Hematopoietic multipotent progenitor cell treated with erythropoietin and hydrocortisone succinate and interleukin-3 and kit ligand, for 17 days (in vitro differentiated cells): ENCODE results near the gene WNT6.

ENCODE experiments used
- DNase-seq: peaks from one replicate; pipeline ENCODE4 v3.0.0-alpha.2; 2015; ENCODE audit warnings: low spot score

WNT6 gene

GRCh38 chr2:218859556-218859987 lies at the start of gene WNT6:
WNT6 (plus strand) TSS chr2:218859805; CDS start chr2:218860038, 233 bp downstream.
- no peak for DNase-seq

DNA sequence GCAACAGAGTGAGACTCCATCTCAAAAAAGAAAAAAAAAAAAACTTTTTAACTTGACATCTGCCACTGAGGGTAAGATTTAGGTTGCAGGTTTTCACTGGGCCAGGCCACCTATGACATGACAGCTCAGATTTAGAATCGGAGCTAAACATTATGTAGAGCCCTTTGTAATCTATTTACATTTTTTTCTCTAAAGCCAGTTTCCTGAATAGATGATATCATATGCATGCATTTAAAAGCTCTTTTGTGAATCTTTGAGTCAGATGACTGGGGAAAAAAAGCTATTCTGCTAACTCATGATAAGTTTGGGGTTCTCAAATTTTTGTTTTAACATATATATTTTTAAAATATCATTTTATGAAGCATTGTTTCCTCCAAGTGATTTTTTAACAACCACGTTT lies 49.3 kb upstream of the WNT6 start:
- DNase-seq = no peak

DNA sequence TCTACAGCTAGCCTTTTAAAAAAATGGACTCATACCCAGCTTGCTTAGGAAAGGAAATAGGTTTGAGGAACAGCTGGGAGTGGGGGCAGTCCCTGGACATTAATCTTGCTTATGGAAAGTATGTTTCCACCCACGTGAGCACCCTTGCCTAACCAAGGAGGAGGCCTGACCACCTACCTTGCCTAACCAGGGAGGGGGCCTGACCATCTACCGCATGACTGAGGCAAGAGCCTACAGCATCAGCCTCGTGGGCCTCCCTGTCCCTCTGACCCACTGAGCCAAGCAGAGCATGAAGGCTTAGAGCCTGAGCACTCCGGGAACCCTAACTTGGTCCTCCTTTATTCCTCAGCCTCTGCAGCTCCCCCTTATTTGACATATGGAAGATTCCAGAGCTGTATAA lies 48.2 kb upstream of the WNT6 start:
- DNase-seq = no peak

DNA sequence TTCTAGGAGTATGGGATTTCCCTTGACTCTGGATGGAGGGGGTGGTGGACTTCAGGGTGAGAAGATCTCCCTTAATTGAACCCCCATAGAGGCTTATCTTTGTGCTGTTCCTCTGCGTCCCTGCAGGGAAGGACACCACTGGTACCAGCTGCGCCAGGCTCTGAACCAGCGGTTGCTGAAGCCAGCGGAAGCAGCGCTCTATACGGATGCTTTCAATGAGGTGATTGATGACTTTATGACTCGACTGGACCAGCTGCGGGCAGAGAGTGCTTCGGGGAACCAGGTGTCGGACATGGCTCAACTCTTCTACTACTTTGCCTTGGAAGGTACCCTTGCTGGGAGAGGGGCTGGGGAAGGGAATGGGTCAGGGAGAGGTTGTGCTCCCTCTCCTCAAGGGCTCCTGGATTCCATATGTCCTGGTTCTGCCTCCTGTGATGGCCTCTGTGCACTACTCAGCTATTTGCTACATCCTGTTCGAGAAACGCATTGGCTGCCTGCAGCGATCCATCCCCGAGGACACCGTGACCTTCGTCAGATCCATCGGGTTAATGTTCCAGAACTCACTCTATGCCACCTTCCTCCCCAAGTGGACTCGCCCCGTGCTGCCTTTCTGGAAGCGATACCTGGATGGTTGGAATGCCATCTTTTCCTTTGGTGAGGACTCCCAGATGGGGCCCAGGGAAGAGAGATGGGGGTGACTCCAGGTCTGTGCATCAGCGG lies 47.3 kb upstream of the WNT6 start:
- no peak for DNase-seq

DNA sequence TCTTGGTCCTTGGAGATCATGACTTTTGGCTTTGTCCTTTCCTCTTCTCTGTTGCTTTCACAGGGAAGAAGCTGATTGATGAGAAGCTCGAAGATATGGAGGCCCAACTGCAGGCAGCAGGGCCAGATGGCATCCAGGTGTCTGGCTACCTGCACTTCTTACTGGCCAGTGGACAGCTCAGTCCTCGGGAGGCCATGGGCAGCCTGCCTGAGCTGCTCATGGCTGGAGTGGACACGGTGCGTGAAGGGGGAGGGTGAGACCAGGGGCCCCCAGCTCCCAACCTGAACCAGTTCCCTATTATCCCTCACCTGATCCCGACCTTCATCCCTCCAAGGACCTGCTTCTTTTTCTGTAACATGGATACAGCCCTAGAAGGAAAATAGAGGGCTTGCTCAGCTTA lies 46.7 kb upstream of the WNT6 start:
- no peak for DNase-seq

GRCh38 chr2:218813771-218814460 lies 45.7 kb upstream of the WNT6 start:
- DNase-seq = no peak

DNA sequence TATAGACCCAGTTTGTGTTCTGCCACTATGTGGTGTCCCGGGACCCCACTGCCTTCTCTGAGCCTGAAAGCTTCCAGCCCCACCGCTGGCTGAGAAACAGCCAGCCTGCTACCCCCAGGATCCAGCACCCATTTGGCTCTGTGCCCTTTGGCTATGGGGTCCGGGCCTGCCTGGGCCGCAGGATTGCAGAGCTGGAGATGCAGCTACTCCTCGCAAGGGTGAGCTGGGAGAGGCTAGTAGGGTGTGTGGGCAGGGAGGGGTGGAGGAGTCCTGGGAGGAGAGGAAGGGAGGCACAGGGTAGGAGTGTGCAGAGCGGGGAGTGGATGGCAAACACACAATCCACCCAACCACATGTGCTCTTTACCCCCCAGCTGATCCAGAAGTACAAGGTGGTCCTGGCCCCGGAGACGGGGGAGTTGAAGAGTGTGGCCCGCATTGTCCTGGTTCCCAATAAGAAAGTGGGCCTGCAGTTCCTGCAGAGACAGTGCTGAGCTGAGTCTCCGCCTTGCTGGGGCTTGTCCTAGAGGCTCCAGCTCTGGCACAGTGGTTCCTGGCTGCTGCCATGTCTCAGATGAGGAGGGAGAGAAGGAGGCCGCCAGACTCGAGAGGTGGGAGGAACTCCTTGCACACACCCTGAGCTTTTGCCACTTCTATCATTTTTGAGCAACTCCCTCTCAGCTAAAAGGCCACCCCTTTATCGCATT lies 44.9 kb upstream of the WNT6 start:
- DNase-seq = no peak

GRCh38 chr2:218815244-218815637 lies 44.4 kb upstream of the WNT6 start:
- DNase-seq = no peak

GRCh38 chr2:218815649-218816048 lies 44.0 kb upstream of the WNT6 start:
- DNase-seq = no peak

- no peak for DNase-seq
Observed at GRCh38 chr2:218816561-218817011, 43.0 kb upstream of the WNT6 start.

DNA sequence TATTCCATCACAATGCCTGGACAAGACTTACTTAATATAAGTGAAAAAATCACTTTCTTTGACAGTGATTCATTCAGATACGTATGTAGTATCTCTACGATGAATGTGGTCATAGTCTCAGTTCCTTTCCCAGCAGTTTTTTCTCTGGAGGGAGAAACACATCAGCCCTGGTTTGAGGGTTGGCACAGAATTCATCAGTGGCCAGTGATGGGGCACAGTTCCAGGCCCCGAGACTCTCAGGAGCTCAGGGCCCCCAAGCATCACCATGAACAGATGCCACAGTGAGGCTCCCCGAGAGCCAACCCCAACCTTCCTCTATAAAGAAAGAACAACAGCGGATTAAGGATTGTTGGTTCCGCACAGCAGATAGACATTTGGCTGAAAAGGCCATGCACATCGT lies 40.5 kb upstream of the WNT6 start:
- DNase-seq = no peak

DNA sequence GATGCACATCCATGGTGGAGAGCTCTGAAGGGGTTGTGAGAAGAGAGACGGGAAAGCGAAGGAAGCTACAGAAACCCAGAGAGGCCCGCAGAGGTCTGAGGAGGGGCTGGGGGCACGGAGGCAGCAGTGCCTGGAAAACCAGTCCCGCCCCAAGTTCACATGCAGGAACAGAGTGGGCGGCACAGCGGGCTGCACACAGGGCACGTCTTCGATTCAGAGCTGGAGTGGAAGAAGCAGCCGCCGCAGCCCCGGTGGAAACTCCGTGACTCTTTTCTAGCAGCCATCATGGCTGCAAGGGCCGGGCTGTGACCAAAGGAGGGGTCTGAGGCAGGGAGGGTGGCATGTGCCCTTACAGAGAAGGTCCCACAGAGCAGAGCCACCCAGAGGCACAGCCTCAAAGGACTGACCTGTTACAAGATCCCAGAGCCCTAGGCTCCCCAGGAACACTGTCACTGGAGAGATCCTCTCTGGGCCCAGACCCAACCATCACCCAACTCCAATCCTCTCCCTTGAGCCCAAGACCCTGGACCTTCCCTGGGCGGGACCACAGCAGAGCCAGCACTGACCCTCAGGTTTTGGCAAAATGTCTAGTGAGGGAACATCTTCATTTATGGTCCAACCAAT lies 38.7 kb upstream of the WNT6 start:
- DNase-seq = no peak

- no peak for DNase-seq
Observed at GRCh38 chr2:218821605-218822211, 37.9 kb upstream of the WNT6 start.

DNA sequence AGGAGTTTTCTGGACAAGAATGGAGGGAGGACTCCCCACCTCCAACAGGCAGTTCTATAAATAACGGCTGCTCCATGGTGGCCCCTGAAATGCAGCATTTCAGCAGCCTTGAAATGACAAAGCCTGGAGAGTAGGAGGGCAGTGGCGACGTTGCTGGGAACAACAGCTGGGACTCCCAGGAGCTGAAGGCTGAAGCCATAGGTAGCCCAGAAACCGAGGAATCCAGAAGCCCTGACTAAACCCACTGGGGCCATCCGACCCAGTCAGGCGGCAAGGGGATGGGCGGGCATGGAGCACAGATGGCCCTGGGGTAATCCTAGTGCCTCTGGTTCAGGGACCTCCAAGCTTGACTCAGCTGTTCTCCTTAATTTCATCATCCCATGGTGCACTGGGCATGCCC lies 37.0 kb upstream of the WNT6 start:
- DNase-seq = no peak

DNA sequence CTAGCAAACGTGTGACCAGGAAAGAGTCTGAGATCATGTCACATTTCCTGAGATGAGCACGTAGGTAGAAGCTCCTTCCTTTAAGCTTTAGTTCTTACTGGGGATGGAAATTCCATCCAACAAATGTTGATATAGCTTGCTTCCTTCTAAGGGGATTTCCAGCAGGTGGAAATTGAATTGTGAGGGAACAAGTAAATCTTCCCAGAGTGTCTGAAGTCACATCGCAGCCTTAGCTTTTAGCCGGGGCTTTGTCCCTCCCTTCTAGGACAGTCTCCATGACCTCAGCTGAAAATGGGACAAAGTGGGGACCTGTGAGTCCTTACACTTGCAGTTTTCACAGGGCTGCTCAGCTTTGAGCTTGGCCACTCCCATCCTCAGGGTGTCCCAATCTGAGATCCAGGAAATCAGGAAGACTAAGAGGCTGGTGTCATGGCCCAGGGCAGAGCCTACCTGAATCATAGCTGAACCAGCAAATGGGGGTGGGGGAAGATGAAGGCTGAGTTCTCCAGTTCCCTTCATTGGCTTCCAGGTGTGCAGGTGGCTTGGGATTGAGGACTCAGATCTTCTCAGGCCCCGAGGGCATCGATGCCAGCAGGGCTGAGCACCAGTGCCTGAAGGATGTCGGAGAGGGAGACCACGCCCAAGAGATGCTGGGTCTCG lies 36.3 kb upstream of the WNT6 start:
- DNase-seq = no peak

GRCh38 chr2:218824004-218824403 lies 35.6 kb upstream of the WNT6 start:
- DNase-seq = no peak

GRCh38 chr2:218826791-218827190 lies 32.8 kb upstream of the WNT6 start:
- DNase-seq = no peak

DNA sequence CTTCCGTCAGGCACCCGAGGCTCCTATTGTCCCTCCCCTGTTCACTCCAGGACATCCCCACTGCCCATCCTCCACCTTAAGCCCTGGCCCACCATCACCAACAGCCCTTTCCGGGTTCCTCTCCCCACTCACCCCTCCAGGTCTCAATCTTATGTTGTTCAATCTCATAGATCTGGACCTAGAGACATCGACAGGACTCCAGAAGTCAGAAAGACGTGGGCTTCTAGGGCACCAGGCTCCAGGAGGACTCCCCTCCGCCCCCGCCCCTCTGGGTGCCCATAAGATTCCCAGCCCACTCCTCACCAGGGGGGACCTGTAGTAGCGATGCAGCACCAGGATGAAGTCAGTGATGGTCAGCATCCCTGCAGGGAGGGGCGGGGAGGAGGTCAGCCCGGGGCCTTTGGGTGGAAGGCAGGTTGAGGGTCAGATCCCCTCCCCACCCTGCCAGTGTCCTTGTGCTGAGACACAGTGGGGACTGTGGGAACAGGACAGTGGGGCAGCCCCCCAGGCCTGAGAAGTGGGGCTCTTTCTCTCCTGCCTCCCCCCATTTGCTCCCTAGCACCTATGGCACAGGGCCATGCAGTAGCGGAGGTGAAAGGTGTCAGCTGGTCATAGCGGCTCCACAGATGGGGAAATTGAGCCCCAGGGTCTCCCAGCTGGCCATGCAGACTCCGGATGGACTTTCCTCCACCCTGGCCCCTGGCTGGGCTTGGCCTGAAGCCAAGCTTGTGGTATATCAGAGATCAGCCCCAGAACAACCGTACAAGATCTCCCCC lies 31.7 kb upstream of the WNT6 start:
- DNase-seq = no peak

DNA sequence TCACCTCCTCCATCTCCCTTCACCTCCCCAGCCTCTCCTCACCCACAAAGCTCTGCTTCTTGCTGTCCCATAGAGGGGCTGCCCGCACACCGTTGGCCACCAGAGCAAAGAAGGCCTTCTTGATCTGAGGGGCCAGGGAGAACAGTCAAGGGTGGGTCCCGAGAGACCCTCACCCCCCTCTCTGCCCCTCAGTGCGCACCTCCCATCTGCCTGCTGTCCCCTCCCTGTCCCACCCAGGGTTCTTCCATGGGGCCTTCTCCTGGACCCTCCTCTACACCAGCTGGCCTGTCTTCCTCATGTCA lies 31.2 kb upstream of the WNT6 start:
- DNase-seq = no peak

DNA sequence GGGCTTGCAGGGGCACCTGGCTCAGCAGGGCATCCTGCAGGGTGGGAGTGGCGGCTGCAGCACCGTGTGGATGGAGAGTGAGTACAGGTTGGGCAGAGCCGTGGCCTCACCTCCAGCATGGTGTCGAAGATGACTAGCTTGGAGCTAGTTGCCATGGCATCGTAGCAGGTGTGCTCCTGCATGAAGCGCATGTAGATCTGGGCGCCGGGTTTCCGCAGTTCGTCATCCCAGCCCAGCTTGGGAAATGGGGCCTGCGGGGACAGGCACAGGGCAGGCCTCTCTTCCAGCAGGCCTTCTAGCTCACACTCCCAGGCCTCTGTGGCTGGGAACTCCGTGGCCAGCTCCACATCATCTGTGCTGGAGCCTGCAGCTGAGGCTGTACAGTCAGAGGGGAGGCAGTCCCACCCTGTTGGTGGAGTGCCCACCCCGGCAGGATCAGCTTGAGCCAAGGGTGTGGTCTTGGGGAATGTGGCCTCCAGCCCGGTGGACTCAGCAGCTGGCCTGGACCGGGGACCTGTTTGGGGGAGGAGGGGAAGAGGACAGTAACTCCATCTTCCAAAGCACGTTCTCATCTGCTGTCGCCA lies 29.6 kb upstream of the WNT6 start:
- no peak for DNase-seq
